ENCODE measurements around the gene CEACAM21.

DNA sequence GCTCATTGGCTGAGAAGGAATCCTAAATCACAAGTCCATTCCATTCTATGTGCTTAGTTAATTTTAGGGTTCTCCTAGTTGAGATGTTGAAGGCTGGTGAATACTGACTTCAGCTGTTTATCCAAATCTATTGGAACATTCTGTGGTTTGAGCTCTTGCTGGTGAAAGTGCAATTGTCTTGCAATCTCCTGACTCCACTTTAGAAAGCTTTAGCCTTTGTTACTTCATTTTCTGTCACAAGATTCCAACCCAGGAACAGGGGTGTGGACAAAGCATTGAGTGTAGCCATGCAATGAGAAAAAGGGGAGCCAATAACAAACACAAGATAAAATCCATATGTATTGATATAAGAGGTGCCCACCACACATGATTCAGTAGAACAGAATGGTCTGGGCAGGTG lies 15.0 kb downstream of the CEACAM21 start:
- TF ChIP-seq ZNF274 (IDR thresholded peaks at IDR 0.05; ENCODE audit: low read depth, low read length) (no peak), POLR2A (IDR thresholded peaks at IDR 0.05; ENCODE audit: borderline replicate concordance, extremely low read depth, insufficient read depth, insufficient read length) (no peak), FOSL1 (IDR thresholded peaks at IDR 0.05; ENCODE audit: low read depth) (no peak), ZFX (IDR thresholded peaks at IDR 0.05) (no peak)
- TF ChIP-seq, protein P1, sequence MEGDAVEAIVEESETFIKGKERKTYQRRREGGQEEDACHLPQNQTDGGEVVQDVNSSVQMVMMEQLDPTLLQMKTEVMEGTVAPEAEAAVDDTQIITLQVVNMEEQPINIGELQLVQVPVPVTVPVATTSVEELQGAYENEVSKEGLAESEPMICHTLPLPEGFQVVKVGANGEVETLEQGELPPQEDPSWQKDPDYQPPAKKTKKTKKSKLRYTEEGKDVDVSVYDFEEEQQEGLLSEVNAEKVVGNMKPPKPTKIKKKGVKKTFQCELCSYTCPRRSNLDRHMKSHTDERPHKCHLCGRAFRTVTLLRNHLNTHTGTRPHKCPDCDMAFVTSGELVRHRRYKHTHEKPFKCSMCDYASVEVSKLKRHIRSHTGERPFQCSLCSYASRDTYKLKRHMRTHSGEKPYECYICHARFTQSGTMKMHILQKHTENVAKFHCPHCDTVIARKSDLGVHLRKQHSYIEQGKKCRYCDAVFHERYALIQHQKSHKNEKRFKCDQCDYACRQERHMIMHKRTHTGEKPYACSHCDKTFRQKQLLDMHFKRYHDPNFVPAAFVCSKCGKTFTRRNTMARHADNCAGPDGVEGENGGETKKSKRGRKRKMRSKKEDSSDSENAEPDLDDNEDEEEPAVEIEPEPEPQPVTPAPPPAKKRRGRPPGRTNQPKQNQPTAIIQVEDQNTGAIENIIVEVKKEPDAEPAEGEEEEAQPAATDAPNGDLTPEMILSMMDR (IDR thresholded peaks at IDR 0.05 in 2 of 3, conservative IDR thresholded peaks at IDR 0.05 in 1 of 3; ENCODE audit: borderline replicate concordance in 1 of 3, insufficient read depth in 1 of 3, low read depth in 2 of 3, low read length in 2 of 3): no peak
